PFSK-1 (cell line): Measurements from ENCODE around the gene PLPP6.

Experiments
- FOXP2 ChIP-seq: optimal IDR thresholded peaks from 2 replicates; pipeline ENCODE3; 2011; ENCODE audit warnings: borderline replicate concordance, control low read depth, inconsistent platforms; ENCODE audit not compliant: insufficient read depth; ENCODE audit errors: extremely low read length, extremely low read depth
- POLR2AphosphoS5 ChIP-seq: IDR thresholded peaks from 2 replicates; pipeline ENCODE4 v1.6.1; 2012; ENCODE audit warnings: low read depth, mild to moderate bottlenecking, control low read depth, low read length, moderate library complexity
- SIN3A ChIP-seq: IDR thresholded peaks from 2 replicates; pipeline ENCODE4 v1.6.1; 2012; ENCODE audit warnings: mild to moderate bottlenecking, low read length, moderate library complexity, borderline replicate concordance; ENCODE audit not compliant: insufficient read depth
- TAF1 ChIP-seq: IDR thresholded peaks from 2 replicates; pipeline ENCODE4 v1.6.1; 2012; ENCODE audit warnings: low read length, control low read depth, borderline replicate concordance; ENCODE audit not compliant: insufficient read depth
- TF ChIP-seq, protein P1 (sequence below), 2 experiments: IDR thresholded peaks; 2 replicates each; pipeline versions ENCODE4 v1.6.1 to v1.8.0; 2011 to 2012; ENCODE audit warnings: low read depth in 2 of 2, low read length in 2 of 2, control low read depth in 1 of 2, inconsistent platforms in 1 of 2, mild to moderate bottlenecking in 1 of 2, moderate library complexity in 1 of 2; ENCODE audit not compliant: insufficient read depth in 1 of 2

DNA sequence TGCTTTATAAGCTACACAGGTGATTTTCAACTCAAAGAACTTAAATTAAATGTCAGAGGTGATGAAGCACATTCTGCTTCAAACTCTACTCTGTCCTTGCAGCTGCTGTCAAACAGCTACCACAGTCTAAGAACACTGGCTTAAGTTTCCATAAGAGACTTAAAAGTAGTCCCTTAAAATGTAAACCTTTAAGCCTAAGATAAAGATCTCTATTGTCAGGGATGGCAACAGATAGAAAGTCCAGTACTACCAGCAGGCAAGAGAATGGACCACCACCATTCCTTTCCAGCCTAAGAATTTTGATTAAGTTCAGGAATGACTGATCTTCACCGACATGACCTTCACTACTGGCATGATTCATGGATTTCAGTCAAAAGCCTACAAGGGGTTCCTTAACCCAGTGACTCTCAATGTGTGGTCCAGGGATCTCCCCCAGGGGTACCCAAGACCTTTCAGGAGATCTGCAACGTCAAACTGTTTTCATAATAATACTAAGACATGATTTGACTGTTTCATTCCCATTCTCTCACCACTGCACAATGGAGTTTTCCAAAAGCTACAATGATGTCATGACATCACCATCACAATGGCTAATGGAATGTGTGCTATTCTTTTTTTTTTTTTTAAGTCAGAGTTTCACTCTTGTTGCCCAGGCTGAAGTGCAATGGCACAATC lies 41.1 kb upstream of the PLPP6 start:
- no peak for TF ChIP-seq FOXP2
- no peak for TF ChIP-seq TAF1
- no peak for TF ChIP-seq POLR2AphosphoS5
- TF ChIP-seq, protein P1, sequence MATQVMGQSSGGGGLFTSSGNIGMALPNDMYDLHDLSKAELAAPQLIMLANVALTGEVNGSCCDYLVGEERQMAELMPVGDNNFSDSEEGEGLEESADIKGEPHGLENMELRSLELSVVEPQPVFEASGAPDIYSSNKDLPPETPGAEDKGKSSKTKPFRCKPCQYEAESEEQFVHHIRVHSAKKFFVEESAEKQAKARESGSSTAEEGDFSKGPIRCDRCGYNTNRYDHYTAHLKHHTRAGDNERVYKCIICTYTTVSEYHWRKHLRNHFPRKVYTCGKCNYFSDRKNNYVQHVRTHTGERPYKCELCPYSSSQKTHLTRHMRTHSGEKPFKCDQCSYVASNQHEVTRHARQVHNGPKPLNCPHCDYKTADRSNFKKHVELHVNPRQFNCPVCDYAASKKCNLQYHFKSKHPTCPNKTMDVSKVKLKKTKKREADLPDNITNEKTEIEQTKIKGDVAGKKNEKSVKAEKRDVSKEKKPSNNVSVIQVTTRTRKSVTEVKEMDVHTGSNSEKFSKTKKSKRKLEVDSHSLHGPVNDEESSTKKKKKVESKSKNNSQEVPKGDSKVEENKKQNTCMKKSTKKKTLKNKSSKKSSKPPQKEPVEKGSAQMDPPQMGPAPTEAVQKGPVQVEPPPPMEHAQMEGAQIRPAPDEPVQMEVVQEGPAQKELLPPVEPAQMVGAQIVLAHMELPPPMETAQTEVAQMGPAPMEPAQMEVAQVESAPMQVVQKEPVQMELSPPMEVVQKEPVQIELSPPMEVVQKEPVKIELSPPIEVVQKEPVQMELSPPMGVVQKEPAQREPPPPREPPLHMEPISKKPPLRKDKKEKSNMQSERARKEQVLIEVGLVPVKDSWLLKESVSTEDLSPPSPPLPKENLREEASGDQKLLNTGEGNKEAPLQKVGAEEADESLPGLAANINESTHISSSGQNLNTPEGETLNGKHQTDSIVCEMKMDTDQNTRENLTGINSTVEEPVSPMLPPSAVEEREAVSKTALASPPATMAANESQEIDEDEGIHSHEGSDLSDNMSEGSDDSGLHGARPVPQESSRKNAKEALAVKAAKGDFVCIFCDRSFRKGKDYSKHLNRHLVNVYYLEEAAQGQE (IDR thresholded peaks at IDR 0.05; ENCODE audit: insufficient read depth in 1 of 2, low read depth in 2 of 2, low read length in 2 of 2): no peak
- TF ChIP-seq SIN3A: no peak
